Left ventricle myocardium inferior (tissue), 1 donor: ENCODE data around the gene EXTL2. TPM values are rescaled to one million over a fixed set of nuclear protein-coding genes. Genes with fewer than 3 reads are reported as not detected.

ENCODE experiments used
- DNase-seq: peaks from one replicate; pipeline ENCODE4 v3.0.0-alpha.2; 2020
- H3K27ac ChIP-seq: fragments of 200-600 bp; replicated peaks from 2 replicates; pipeline ENCODE4 v1.8.0; 2021
- H3K27me3 ChIP-seq: fragments of 200-600 bp; 2 replicates; pipeline ENCODE4 v1.8.0; 2021; ENCODE audit warnings: low read depth
- H3K36me3 ChIP-seq: fragments of 200-600 bp; 2 replicates; pipeline ENCODE4 v1.8.0; 2021
- H3K4me1 ChIP-seq: fragments of 200-600 bp; 2 replicates; pipeline ENCODE4 v1.8.0; 2021
- H3K4me3 ChIP-seq: fragments of 200-600 bp; 2 replicates; pipeline ENCODE4 v1.8.0; 2021; ENCODE audit warnings: mild to moderate bottlenecking, moderate library complexity
- H3K9me3 ChIP-seq: fragments of 200-600 bp; replicated peaks from 2 replicates; pipeline ENCODE4 v1.8.0; 2021
- intact Hi-C: fragments of 100-400 bp; cut with micrococcal nuclease; formaldehyde crosslinking; loops from one replicate; pipeline ENCODE4 v1.11.0; 2022
- long read RNA-seq: library from polyadenylated mRNA; unstranded; transcript quantifications from one replicate; pipeline ENCODE4 v2.0.0, GENCODE V29; 2021
- total RNA-seq: library from RNA; stranded (reverse); fragmentation: NEBNext Ultra II Directional; extraction: Animal tissue kit (Norgen Biotek cat#: 25700); gene quantifications from one replicate; pipeline ENCODE4 v1.2.1, GENCODE V29; 2021
- TF ChIP-seq, protein P1 (sequence below): fragments of 200-600 bp; IDR thresholded peaks from 2 replicates; pipeline ENCODE4 v1.8.0; 2021; ENCODE audit warnings: antibody characterized with exemption, mild to moderate bottlenecking, borderline replicate concordance
- donor health status: DM: no; HTN: yes; CAD: no; lungs with severe emphysema.

The EXTL2 gene, protein sequence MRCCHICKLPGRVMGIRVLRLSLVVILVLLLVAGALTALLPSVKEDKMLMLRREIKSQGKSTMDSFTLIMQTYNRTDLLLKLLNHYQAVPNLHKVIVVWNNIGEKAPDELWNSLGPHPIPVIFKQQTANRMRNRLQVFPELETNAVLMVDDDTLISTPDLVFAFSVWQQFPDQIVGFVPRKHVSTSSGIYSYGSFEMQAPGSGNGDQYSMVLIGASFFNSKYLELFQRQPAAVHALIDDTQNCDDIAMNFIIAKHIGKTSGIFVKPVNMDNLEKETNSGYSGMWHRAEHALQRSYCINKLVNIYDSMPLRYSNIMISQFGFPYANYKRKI
- 10.6 TPM for total RNA-seq
- long read RNA-seq, transcript EXTL2-201 (5 exons, 2,835 nt): major isoform, 9 of 20 reads
- long read RNA-seq, transcript EXTL2-202 (5 exons, 3,985 nt): minor isoform, 7 of 20 reads
- long read RNA-seq, partial matches to known transcripts: 0 of 20 reads
- long read RNA-seq, other reads (novel, unspliced or antisense): 4 of 20 reads

DNA sequence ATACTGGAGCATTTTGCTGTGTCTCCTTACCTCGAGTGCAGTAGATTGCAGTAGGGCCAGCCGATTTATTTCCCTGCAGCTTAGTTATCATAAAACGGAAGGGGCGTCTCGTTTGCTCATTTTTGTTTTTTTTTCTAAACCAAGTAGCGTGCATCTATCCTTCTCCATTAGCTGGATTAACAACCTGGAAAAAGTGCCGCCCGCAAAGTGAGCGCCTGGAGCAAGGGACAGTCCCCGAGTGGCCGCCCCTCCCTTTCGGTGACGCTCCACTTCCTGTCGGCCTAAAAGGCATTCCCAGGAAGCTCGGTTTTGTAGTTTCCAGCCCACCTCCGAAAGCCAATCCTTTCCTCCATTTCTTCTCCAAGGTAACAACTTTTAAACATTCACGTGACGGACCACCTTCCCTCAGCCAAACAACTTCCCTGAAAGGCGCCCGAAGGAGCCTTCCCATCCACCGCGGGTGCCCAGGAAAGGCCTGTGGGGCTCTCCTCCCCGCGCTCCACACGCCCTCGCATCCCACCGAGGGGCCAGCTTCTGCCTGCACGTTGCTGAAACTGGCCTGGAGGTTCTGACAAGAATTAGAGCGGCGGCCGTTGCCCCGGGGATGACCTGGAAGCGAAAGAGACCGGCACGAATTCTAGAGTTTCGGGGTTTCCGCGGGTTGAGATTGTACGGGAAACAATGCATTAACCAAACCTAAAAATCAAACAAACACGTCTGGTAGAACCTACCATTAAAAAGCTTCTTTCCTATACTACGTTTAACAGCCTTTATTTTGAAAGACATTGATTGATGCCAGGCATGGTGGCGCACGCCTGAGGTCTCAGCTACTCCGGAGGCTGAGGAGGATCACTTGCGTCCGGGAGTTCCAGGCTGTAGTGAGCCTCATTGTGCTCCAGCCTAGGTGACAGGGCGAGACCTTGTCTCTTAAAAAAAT, at the start of gene EXTL2:
TSS of gene EXTL2 (minus strand) at position 240 of the 937 bp plus-strand sequence. CDS start 6,085 bp downstream, outside the sequence.
- intact Hi-C loops: no loop called here
- peak; percentile 87 for DNase-seq
- TF ChIP-seq, protein P1, sequence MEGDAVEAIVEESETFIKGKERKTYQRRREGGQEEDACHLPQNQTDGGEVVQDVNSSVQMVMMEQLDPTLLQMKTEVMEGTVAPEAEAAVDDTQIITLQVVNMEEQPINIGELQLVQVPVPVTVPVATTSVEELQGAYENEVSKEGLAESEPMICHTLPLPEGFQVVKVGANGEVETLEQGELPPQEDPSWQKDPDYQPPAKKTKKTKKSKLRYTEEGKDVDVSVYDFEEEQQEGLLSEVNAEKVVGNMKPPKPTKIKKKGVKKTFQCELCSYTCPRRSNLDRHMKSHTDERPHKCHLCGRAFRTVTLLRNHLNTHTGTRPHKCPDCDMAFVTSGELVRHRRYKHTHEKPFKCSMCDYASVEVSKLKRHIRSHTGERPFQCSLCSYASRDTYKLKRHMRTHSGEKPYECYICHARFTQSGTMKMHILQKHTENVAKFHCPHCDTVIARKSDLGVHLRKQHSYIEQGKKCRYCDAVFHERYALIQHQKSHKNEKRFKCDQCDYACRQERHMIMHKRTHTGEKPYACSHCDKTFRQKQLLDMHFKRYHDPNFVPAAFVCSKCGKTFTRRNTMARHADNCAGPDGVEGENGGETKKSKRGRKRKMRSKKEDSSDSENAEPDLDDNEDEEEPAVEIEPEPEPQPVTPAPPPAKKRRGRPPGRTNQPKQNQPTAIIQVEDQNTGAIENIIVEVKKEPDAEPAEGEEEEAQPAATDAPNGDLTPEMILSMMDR: no peak
- Histone ChIP-seq H3K27ac (peak within 1 kb of the TSS; percentile 97), H3K27me3 (no peaks in the 10 kb centered on the region), H3K9me3 (peaks cover 4% of the 10 kb centered on the region), H3K36me3 (peaks cover 16% of the 10 kb centered on the region), H3K4me3 (peak within 1 kb of the TSS; percentile 83), H3K4me1 (peaks cover 51% of the 10 kb centered on the region)

DNA sequence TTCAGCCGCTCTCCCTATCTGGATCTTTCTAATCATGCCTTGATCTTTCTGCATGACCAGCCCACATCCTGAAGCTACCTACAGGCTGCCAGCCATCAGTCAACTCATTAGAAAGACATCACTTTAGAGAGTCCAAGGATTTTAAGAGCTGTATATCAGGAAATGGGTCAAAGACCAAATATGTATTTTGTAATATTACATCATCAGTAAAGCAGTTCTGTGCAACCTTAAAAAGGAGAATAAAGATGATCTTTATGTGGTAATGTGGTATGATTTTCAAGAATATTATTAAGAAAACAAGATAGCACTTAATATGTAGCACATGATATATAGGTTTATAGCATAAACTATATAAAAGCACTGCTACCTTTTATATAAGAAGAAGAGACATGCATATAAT, 48.9 kb upstream of the EXTL2 start:
- Histone ChIP-seq H3K27ac (no peak overlapping the region), H3K4me1 (no peaks in the 10 kb centered on the region), H3K36me3 (peaks cover 27% of the 10 kb centered on the region), H3K9me3 (peaks cover 5% of the 10 kb centered on the region), H3K27me3 (no peaks in the 10 kb centered on the region), H3K4me3 (no peak overlapping the region)
- no peak for DNase-seq
- intact Hi-C loops: no loop called here
- TF ChIP-seq, protein P1: no peak

DNA sequence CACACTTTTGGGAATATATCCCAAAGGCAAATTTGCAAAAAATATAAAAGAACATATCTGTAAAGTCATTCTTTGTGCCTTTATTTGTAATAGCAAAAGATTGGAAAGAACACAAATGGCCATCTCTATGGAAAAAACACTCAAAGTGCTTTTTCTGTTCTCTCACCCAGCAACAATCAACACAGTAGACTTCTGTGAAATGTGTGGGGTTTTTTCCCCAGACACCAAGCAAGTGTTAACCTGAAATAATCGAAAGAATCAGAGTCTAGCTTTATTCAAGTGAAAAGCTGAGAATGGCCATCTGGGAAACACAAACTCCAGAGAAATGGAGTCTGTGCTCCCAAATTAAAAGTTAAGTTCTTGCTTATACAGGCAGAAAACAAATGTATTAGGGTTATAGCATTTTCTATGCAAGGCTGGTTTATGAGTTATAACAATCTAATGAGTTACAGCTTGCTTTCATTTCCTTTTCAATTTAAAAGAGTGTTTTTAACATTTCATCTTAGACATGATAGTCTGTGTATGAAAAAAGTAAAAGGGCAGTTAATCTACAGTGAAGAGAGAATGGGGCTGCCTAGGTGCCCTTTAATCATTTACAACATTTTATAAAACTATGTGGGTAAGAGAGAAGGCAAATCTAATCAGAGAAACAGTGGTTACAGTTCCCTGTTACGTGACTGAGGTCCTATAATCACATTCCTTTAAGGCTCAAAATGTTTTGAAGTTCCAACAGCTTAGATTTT, 47.8 kb upstream of the EXTL2 start:
- no peaks in the 10 kb centered on the region for H3K4me1 ChIP-seq
- no peak for DNase-seq
- H3K36me3 ChIP-seq: peaks cover 34% of the 10 kb centered on the region
- intact Hi-C loops: no loop called here
- no peak overlapping the region for H3K4me3 ChIP-seq
- H3K27ac ChIP-seq: no peak overlapping the region
- peaks cover 1% of the 10 kb centered on the region for H3K9me3 ChIP-seq
- TF ChIP-seq, protein P1: no peak
- H3K27me3 ChIP-seq: no peaks in the 10 kb centered on the region

DNA sequence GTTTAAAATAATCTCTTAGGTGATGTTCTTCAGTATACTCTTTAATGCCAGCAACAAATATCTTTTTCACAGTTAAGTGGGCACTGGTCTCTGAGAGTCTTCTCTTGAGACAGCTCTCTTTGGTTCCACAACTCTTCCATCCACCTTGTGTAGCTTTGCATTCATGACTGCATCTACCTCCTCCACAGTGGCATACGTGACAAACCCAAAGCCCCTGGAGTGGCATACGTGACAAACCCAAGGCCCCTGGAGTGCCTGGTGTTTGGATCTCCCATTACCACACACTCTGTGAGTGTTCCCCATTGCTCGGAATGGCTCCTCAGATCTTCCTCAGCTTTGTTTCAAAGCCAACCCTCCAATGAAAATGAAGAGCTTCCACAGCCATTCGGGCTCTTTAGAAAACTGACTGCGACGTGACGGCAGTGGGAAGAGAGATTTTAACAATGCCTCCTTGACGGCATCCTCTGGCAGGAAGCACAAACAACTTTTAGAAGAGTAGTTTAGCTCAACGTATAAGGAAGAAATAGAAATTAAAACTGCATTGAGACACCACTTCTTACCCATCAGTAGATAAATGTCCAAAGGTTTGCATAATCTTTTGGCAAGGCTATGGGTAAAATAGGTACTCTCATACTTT, 47.1 kb upstream of the EXTL2 start:
- H3K27ac ChIP-seq: no peak overlapping the region
- no peak for DNase-seq
- no peaks in the 10 kb centered on the region for H3K4me1 ChIP-seq
- no peaks in the 10 kb centered on the region for H3K27me3 ChIP-seq
- no peaks in the 10 kb centered on the region for H3K9me3 ChIP-seq
- peaks cover 40% of the 10 kb centered on the region for H3K36me3 ChIP-seq
- H3K4me3 ChIP-seq: no peak overlapping the region
- TF ChIP-seq, protein P1: no peak
- intact Hi-C loops: no loop called here
